Loucy (cell line): Measurements from ENCODE around the gene TACR2.

Source experiments
- H2AFZ ChIP-seq: fragments of 200-600 bp; sonication (generic); 2 replicates; pipeline ENCODE4 v1.6.0; 2016; ENCODE audit warnings: antibody characterized with exemption, mild to moderate bottlenecking, low read length, moderate library complexity
- H3F3A ChIP-seq: fragments of 200-600 bp; 2 replicates; pipeline ENCODE4 v1.6.0; 2016; ENCODE audit warnings: antibody characterized with exemption, low read depth, mild to moderate bottlenecking
- H3K27me3 ChIP-seq: fragments of 200-600 bp; sonication (generic); 2 replicates; pipeline ENCODE4 v1.6.1; 2014; ENCODE audit warnings: low read length, mild to moderate bottlenecking; ENCODE audit not compliant: insufficient read depth, poor library complexity, severe bottlenecking
- H3K36me3 ChIP-seq: fragments of 200-600 bp; sonication (generic); 2 replicates; pipeline ENCODE4 v1.6.1; 2016; ENCODE audit warnings: low read length; ENCODE audit not compliant: insufficient read depth
- H3K4me1 ChIP-seq: fragments of 200-600 bp; sonication (generic); 2 replicates; pipeline ENCODE4 v1.5.1; 2014; ENCODE audit warnings: low read length, mild to moderate bottlenecking; ENCODE audit not compliant: insufficient read depth, poor library complexity, severe bottlenecking
- H3K4me2 ChIP-seq: fragments of 200-600 bp; sonication (generic); 2 replicates; pipeline ENCODE4 v1.6.0; 2014; ENCODE audit warnings: antibody characterized with exemption, low read length, low read depth, mild to moderate bottlenecking; ENCODE audit not compliant: poor library complexity, severe bottlenecking
- H3K4me3 ChIP-seq: fragments of 200-600 bp; sonication (generic); 2 replicates; pipeline ENCODE4 v1.5.1; 2014; ENCODE audit warnings: low read length, mild to moderate bottlenecking, mixed read lengths; ENCODE audit not compliant: poor library complexity, severe bottlenecking
- H3K79me2 ChIP-seq: fragments of 200-600 bp; sonication (generic); 2 replicates; pipeline ENCODE4 v1.6.1; 2014; ENCODE audit warnings: low read length; ENCODE audit not compliant: insufficient read depth
- H3K9ac ChIP-seq: fragments of 200-600 bp; sonication (generic); 2 replicates; pipeline ENCODE4 v1.6.0; 2014; ENCODE audit warnings: mild to moderate bottlenecking, low read depth, low read length, moderate library complexity; ENCODE audit not compliant: poor library complexity, severe bottlenecking
- H3K9me2 ChIP-seq: fragments of 200-600 bp; sonication (generic); replicated peaks from 2 replicates; pipeline ENCODE4 v1.6.1; 2016; ENCODE audit warnings: low read depth, low read length, mixed read lengths
- H3K9me3 ChIP-seq: fragments of 200-600 bp; sonication (generic); 2 replicates; pipeline ENCODE4 v1.6.1; 2014; ENCODE audit warnings: mild to moderate bottlenecking, antibody characterized with exemption, low read length, low read depth; ENCODE audit not compliant: insufficient read depth
- H4K20me1 ChIP-seq: fragments of 200-600 bp; sonication (generic); 2 replicates; pipeline ENCODE4 v1.6.0; 2014; ENCODE audit warnings: antibody characterized with exemption, low read length, mild to moderate bottlenecking; ENCODE audit not compliant: insufficient read depth, poor library complexity, severe bottlenecking
- CTCF ChIP-seq: fragments of 200-600 bp; sonication (generic); conservative IDR thresholded peaks from 2 replicates; pipeline ENCODE4 v1.5.1; 2014; ENCODE audit warnings: mild to moderate bottlenecking, antibody characterized with exemption, low read length
- EZH2phosphoT487 ChIP-seq: fragments of 200-600 bp; IDR thresholded peaks from 2 replicates; pipeline ENCODE4 v1.6.1; 2018; ENCODE audit warnings: antibody characterized with exemption, mild to moderate bottlenecking, moderate library complexity, borderline replicate concordance

TACR2 gene

GRCh38 chr10:69401416-69401815 is 15.3 kb downstream of the TACR2 start:
- no peak overlapping the region for H3K4me3 ChIP-seq
- H3K9ac ChIP-seq: no peak overlapping the region
- H3K4me2 ChIP-seq: no peak overlapping the region
- no peaks in the 10 kb centered on the region for H3K79me2 ChIP-seq
- H2AFZ ChIP-seq: no peak overlapping the region
- peaks cover 51% of the 10 kb centered on the region; the same call in 1 of the 2 replicates for H3K36me3 ChIP-seq
- H3K9me2 ChIP-seq: no peaks in the 10 kb centered on the region
- no peaks in the 10 kb centered on the region for H3K9me3 ChIP-seq
- no peaks in the 10 kb centered on the region for H4K20me1 ChIP-seq
- TF ChIP-seq EZH2phosphoT487 (no peak), CTCF (no peak)
- H3K4me1 ChIP-seq: no peaks in the 10 kb centered on the region
- no peaks in the 10 kb centered on the region for H3K27me3 ChIP-seq
- no peaks in the 10 kb centered on the region for H3F3A ChIP-seq

GRCh38 chr10:69400936-69401335 is 15.8 kb downstream of the TACR2 start:
- Histone ChIP-seq H3F3A (no peaks in the 10 kb centered on the region), H3K4me1 (no peaks in the 10 kb centered on the region), H3K9ac (no peak overlapping the region), H2AFZ (no peak overlapping the region), H3K4me2 (no peak overlapping the region), H3K79me2 (no peaks in the 10 kb centered on the region), H3K9me3 (no peaks in the 10 kb centered on the region), H4K20me1 (no peaks in the 10 kb centered on the region), H3K9me2 (no peaks in the 10 kb centered on the region), H3K27me3 (no peaks in the 10 kb centered on the region), H3K4me3 (no peak overlapping the region), H3K36me3 (peaks cover 51% of the 10 kb centered on the region; the same call in 1 of the 2 replicates)
- no peak for TF ChIP-seq EZH2phosphoT487
- TF ChIP-seq CTCF: no peak

GRCh38 chr10:69398466-69398865 is 18.3 kb downstream of the TACR2 start:
- no peak overlapping the region for H2AFZ ChIP-seq
- H3K36me3 ChIP-seq: peaks cover 72% of the 10 kb centered on the region; the same call in 1 of the 2 replicates
- H3K9me2 ChIP-seq: no peaks in the 10 kb centered on the region
- no peak overlapping the region for H3K4me3 ChIP-seq
- H3K27me3 ChIP-seq: no peaks in the 10 kb centered on the region
- H3K4me2 ChIP-seq: no peak overlapping the region
- no peaks in the 10 kb centered on the region for H3F3A ChIP-seq
- H3K79me2 ChIP-seq: no peaks in the 10 kb centered on the region
- no peak overlapping the region for H3K9ac ChIP-seq
- H4K20me1 ChIP-seq: no peaks in the 10 kb centered on the region
- no peaks in the 10 kb centered on the region for H3K9me3 ChIP-seq
- no peaks in the 10 kb centered on the region for H3K4me1 ChIP-seq
- TF ChIP-seq CTCF: no peak
- no peak for TF ChIP-seq EZH2phosphoT487
